Transverse colon (tissue), 3 donors: Measurements from ENCODE around the gene LRBA.

Experiments
- POLR2A ChIP-seq: fragments of 450-650 bp; IDR thresholded peaks from one replicate; pipeline ENCODE4 v1.6.1; 2016; ENCODE audit warnings: antibody characterized with exemption, mild to moderate bottlenecking, moderate library complexity
- POLR2AphosphoS5 ChIP-seq, 3 donors: sonication (generic); formaldehyde crosslinking; IDR thresholded peaks; one replicate each; pipeline ENCODE4 v1.6.1; 2016; ENCODE audit warnings: antibody characterized with exemption in 3 of 3

- peak in 1 of 3 donors; percentile 57 for TF ChIP-seq POLR2AphosphoS5 (IDR thresholded peaks at IDR 0.05)
- TF ChIP-seq POLR2A, result no peak
Measured at GRCh38 chr4:150578745-150579501, 436.2 kb downstream of the LRBA start.
